ENCODE results near the gene SRP54.
"Not testable (repeated sequence)": the region's sequence is repeated elsewhere in the genome, so short reads cannot be mapped to it uniquely, and the experiment has no call there.

Gene SRP54

DNA sequence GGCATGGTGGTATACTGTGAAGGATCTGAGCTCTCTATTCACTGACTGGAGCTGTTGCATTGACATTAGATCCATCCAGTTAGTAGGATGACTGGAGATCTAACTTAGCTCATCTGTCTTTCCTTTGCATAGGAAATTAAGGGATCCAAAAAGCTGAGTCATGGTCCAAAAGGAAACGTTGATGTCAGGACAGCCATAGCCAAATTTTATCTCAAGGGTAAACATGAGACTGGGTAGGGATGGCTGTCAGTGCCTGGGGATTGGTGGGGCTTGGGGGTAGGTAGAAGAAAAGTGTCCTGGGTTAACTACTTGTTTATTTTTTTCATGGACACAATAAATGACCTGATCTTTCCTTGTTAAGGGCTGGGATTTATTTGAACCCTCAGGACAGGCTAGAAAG is 67.9 kb downstream of the SRP54 start:
- DNase-seq, result no peak

GRCh38 chr14:35051796-35052195 is 69.0 kb downstream of the SRP54 start:
- no peak for DNase-seq

- DNase-seq, result no peak
These were observed 69.8 kb downstream of the SRP54 start for GRCh38 chr14:35052637-35053036.

DNA sequence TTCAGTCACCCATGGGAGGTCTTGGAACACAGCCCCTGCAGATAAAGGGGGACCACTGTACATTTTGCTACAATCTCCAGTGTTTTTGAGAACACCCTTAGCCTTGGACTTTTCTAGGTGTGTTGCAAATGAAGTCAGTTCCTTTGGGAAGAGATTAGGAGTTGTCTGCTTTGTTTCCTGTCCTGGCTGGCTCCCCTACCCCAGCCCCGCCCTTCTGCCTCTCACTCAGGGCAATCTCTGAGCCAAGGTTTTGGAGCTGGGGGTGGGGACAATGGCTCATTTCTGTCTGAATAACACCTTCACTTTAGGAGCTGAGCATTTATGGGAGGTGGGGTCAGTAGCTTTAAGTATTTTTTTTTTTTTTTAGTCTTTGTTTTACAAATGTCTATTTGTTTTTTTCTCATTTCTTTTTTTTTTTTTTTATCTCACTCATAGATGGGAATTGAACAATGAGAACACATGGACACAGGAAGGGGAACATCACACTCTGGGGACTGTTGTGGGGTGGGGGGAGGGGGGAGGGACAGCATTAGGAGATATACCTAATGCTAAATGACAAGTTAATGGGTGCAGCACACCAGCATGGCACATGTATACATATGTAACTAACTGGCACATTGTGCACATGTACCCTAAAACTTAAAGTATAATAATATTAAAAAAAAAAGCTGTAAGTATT is 78.5 kb downstream of the SRP54 start:
- not testable (repeated sequence) for DNase-seq

DNA sequence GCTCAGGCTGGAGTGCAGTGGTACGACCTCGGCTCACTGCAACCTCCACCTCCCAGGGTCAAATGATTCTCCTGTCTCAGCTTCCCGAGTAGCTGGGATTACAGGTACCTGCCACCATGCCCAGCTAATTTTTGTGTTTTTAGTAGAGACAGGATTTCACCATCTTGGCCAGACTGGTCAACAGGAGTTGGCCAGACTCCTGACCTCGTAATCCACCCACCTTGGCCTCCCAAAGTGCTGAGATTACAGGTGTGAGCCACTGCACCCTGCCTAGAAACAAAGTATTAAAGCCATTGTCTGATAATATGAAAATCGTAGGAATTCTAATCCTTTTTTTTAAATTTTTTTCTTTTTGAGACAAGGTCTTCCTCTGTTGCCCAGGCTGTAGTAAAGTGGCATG is 82.9 kb downstream of the SRP54 start:
- not testable (repeated sequence) for DNase-seq

GRCh38 chr14:35068238-35069012 is 85.6 kb downstream of the SRP54 start:
- DNase-seq, result no peak

- DNase-seq, result no peak
These were observed 89.4 kb downstream of the SRP54 start for GRCh38 chr14:35072226-35072625.

DNA sequence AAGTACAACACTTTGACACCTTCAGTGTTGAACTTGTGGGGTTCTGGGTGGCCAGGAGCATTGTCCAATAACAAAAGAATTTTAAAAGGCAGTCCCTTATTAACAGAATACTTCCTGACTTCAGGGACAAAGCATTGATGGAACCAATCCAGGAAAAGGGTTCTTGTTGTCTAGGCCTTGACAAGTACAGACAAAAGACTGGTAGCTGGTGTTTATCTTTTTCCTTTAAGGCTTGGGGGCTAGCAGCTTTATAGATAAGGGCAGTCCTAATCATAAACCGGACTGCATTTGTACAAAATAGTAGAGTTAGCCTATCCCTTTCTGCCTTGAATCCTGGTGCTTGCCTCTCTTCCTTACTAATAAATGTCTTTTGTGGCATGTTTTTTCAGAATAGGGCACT is 90.7 kb downstream of the SRP54 start:
- DNase-seq, result no peak

DNA sequence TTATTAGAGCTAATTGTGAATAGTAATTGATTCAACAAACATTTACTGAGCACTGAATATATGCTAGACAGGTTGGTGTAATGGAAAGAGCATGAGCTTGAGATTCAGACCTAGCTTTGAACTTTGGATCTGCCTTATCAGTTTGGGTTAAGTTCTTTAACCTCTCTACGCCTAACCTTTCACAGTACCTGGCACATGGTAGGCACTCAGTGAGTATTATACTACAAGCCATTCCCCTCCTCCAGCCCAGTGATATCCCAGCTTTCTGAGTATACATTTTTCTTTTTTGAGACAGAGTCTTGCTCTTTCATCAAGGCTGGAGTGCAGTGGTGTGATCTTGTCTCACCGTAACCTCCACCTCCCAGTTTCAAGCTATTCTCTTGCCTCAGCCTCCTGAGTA is 95.3 kb downstream of the SRP54 start:
- DNase-seq, result no peak

All from activated gamma-delta T cell (primary cell).